Measurements from ENCODE around the gene MLF2.

Gene MLF2

GRCh38 chr12:6768437-6768914 lies 15.5 kb upstream of the MLF2 start:
- DNase-seq (ENCODE audit: low read depth) = no peak
- no peak for TF ChIP-seq CTCF (IDR thresholded peaks at IDR 0.05; ENCODE audit: control insufficient read depth, extremely low read depth, insufficient read depth)
- peak overlapping the region; percentile 81 for H3K4me3 ChIP-seq (ENCODE audit: low read depth, low read length)

- DNase-seq (ENCODE audit: low read depth) = no peak
- TF ChIP-seq CTCF (IDR thresholded peaks at IDR 0.05; ENCODE audit: control insufficient read depth, extremely low read depth, insufficient read depth) = no peak
- H3K4me3 ChIP-seq (ENCODE audit: low read depth, low read length) = peak overlapping the region; percentile 81
Observed at GRCh38 chr12:6767353-6768319, 14.7 kb upstream of the MLF2 start.

GRCh38 chr12:6766651-6767349 lies 13.9 kb upstream of the MLF2 start:
- peak overlapping the region; percentile 81 for H3K4me3 ChIP-seq (ENCODE audit: low read depth, low read length)
- DNase-seq (ENCODE audit: low read depth) = no peak
- TF ChIP-seq CTCF (IDR thresholded peaks at IDR 0.05; ENCODE audit: control insufficient read depth, extremely low read depth, insufficient read depth) = peak; percentile 94

GRCh38 chr12:6765634-6766581 lies 13.0 kb upstream of the MLF2 start, which contains the start of gene PTMS:
TSS of gene PTMS (plus strand) at chr12:6766363. CDS start at chr12:6766706, 343 bp downstream.
- TF ChIP-seq CTCF (IDR thresholded peaks at IDR 0.05; ENCODE audit: control insufficient read depth, extremely low read depth, insufficient read depth) = no peak
- peak within 1 kb of the TSS; percentile 81 for H3K4me3 ChIP-seq (ENCODE audit: low read depth, low read length)
- DNase-seq (ENCODE audit: low read depth) = peak; percentile 70

GRCh38 chr12:6765048-6765633 lies 12.2 kb upstream of the MLF2 start:
- H3K4me3 ChIP-seq (ENCODE audit: low read depth, low read length) = peak overlapping the region; percentile 81
- TF ChIP-seq CTCF (IDR thresholded peaks at IDR 0.05; ENCODE audit: control insufficient read depth, extremely low read depth, insufficient read depth) = no peak
- no peak for DNase-seq (ENCODE audit: low read depth)
